Mammary epithelial cell (primary cell): ENCODE measurements around the gene TRIM59.

ENCODE experiments used
- EZH2 ChIP-seq: IDR thresholded peaks from 2 replicates; pipeline ENCODE4 v1.6.1; 2012; ENCODE audit warnings: low read length, inconsistent platforms, borderline replicate concordance
- TF ChIP-seq, protein P1 (sequence below), 2 donors: IDR thresholded peaks in 1 of 2; conservative IDR thresholded peaks in 1 of 2; 2 replicates each; pipeline ENCODE4 v1.5.1; 2011 to 2012; ENCODE audit warnings: inconsistent platforms in 2 of 2, low read length in 2 of 2, mild to moderate bottlenecking in 2 of 2, control low read depth in 1 of 2, low read depth in 1 of 2; ENCODE audit not compliant: insufficient read depth in 1 of 2; ENCODE audit errors: extremely low read depth in 1 of 2

GRCh38 chr3:160464321-160464720 is 14.7 kb upstream of the TRIM59 start:
- TF ChIP-seq, protein P1, sequence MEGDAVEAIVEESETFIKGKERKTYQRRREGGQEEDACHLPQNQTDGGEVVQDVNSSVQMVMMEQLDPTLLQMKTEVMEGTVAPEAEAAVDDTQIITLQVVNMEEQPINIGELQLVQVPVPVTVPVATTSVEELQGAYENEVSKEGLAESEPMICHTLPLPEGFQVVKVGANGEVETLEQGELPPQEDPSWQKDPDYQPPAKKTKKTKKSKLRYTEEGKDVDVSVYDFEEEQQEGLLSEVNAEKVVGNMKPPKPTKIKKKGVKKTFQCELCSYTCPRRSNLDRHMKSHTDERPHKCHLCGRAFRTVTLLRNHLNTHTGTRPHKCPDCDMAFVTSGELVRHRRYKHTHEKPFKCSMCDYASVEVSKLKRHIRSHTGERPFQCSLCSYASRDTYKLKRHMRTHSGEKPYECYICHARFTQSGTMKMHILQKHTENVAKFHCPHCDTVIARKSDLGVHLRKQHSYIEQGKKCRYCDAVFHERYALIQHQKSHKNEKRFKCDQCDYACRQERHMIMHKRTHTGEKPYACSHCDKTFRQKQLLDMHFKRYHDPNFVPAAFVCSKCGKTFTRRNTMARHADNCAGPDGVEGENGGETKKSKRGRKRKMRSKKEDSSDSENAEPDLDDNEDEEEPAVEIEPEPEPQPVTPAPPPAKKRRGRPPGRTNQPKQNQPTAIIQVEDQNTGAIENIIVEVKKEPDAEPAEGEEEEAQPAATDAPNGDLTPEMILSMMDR (conservative IDR thresholded peaks at IDR 0.05 in 1 of 2, IDR thresholded peaks at IDR 0.05 in 1 of 2; ENCODE audit: extremely low read depth in 1 of 2, insufficient read depth in 1 of 2, low read depth in 1 of 2, low read length in 2 of 2), result no peak
- no peak for TF ChIP-seq EZH2
